GM19240 (cell line): ENCODE measurements around the gene FOXO3.
"Not testable (repeated sequence)": the region's sequence is repeated elsewhere in the genome, so short reads cannot be mapped to it uniquely, and the experiment has no call there.

ENCODE experiments used
- DNase-seq: peaks from one replicate; pipeline ENCODE4 v3.0.0; 2011; ENCODE audit warnings: low spot score; ENCODE audit not compliant: insufficient read length

Gene FOXO3

GRCh38 chr6:108560463-108561308 lies at the start of gene FOXO3:
FOXO3 (plus strand) TSS chr6:108560917; CDS start chr6:108561209, 292 bp downstream.
- DNase-seq = no peak

GRCh38 chr6:108518714-108519576 lies 41.8 kb upstream of the FOXO3 start:
- DNase-seq = no peak

DNA sequence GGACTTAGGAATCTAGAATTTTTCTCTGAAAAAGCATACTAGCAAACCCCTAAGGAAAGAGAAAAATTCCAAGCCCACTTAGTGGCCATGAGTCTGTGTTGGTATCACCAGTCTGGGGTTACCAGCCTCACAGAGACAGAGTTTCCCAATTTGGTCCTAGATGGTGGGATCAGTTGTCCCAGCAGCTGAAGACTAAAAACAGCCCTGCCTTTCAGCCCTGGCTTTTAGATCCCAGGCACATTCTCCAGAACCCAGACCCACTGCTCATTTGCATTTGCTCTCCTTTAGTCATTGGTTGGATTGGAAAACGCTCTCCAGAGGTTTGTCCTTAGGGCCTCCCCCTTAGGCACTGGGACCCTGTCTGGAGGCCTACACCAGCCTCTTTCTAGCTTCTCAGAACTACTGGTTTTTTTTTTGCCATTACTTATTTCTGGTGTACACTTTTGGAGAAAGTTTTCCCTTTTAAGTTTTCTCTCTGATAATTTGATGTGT lies 39.1 kb upstream of the FOXO3 start:
- DNase-seq = no peak

GRCh38 chr6:108523697-108524096 lies 37.0 kb upstream of the FOXO3 start:
- no peak for DNase-seq

GRCh38 chr6:108524528-108525248 lies 36.0 kb upstream of the FOXO3 start:
- DNase-seq = no peak

DNA sequence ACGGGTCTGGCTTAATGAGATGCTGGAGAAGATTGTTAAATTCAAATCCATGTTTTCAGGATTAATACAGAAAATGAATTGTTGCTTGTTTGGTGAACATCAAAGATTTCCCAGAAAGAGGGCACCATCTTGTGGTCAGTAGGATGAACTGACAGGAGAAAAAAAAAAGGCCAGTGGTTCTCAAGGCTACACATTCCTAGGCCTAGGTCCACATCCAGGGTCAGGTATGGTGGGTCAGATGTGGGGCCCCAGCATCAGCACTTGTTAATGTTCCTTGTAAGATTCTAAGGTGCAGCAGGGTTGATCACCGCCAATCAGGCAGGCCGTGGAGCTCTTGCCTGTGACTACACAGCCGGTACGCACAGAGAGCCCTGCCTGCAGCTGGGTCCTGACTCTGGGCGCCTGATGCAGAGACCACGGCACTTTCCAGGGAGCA lies 34.0 kb upstream of the FOXO3 start:
- DNase-seq = no peak

DNA sequence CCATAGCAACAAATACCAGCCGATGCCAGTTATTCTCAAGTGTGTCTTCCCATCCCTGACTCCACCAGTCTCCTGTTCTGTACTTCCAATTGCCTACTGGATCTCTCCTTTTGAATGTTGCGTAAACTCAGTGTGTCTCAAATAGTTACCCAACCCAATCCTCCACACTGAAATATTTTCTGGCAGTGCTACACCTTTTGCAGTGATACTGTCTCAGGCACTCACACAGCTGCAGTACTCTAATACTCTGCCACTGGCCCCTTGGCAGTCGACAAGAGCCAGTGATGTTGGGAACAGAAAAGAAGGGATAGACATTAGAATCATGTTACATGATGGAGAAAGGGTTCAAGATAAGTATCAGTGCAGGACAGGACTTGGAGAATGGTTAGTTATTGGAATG lies 31.8 kb upstream of the FOXO3 start:
- DNase-seq = no peak

GRCh38 chr6:108531332-108531731 lies 29.4 kb upstream of the FOXO3 start:
- no peak for DNase-seq

DNA sequence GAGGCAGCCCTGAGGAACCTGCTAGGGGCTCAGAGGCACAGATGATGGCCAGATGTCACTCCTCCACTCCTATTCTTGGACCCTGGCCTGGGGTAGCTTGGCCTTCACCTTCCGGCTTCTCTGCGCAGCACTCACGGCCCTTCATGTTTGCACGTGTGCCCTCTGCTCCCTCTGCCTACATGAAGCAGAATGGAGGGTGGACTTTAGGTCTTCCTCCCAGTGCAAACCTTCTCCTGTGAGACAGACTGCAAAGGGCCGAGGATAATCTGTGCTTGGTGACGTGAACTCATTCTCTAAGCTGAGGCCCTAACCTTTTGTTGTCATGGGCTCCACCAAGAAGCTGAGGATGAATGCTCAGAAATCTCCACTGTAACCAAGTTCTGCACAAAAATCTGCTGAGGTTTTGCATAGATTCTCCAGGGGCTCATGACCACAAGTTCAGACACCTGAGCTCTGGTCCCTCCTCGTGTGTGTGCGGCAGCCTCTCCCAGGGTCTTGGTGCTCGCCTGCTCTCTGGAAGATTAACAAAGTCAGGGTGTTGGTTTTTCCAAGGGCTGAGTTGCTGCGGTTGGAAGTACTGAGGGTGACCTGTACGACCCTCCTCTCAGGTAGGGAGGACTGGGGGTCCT lies 25.5 kb upstream of the FOXO3 start:
- DNase-seq = no peak

DNA sequence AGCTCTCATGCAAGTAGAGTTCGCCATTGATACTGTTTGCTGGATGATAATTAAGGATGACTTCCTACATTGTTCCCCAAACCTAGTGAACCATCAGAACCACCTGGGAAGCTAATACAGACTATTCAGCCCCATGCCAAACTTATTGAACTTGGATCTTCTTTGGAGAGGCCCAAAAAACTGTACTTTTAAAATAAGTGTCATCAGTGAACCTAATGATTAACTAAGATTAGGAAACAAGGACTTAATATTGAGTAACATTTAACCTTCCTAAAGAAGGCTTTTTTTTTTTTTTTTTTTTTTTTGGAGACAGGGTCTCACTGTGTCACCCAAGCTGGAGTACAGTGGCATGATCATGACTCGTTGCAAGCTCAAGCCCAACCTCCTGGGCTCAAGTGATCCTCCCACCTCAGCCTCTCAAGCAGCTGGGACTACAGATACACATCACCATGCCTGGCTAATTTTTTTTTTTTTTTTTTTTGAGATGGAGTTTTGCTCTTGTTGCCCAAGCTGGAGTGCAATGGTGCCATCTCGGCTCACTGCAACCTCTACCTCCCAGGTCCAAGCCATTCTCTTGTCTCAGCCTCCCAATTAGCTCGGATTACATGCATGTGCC lies 24.7 kb upstream of the FOXO3 start:
- DNase-seq = not testable (repeated sequence)

- peak; percentile 50 for DNase-seq
Observed at GRCh38 chr6:108541843-108542759, 18.6 kb upstream of the FOXO3 start.

GRCh38 chr6:108543175-108543940 lies 17.4 kb upstream of the FOXO3 start:
- DNase-seq = no peak

DNA sequence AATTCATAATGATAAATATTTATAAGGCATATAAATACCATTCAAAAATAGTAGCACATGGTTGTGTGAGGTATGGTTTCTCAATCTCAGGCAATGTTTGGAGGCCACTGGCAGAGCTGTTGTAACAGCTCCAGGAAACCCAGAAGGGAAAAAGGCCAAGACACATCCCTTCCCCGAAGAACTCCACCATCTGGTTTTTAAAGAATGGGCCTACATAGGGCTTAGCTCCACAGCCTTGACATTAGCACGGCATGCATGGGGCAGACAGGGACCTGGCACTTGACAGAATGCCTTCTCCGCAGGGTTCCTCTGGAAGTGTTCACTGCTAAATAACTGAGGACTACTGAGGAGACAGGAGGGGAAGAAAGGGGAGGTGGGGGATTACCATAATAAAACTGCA lies 16.1 kb upstream of the FOXO3 start:
- DNase-seq = no peak

- DNase-seq = no peak
Observed at GRCh38 chr6:108546079-108547049, 14.4 kb upstream of the FOXO3 start.

- DNase-seq = no peak
Observed at GRCh38 chr6:108549241-108549640, 11.5 kb upstream of the FOXO3 start.

- no peak for DNase-seq
Observed at GRCh38 chr6:108549741-108550140, 11.0 kb upstream of the FOXO3 start.

GRCh38 chr6:108550256-108550655 lies 10.5 kb upstream of the FOXO3 start:
- DNase-seq = no peak
